ENCODE data around the gene TMEM200A. TPM values are rescaled to one million over a fixed set of nuclear protein-coding genes. Genes with fewer than 3 reads are reported as not detected.

TMEM200A gene
- total RNA-seq, 1 experiment from 2014 or later, result 0.10 TPM

GRCh38 chr6:130466052-130466747, 100.4 kb downstream of the TMEM200A start:
- DNase-seq (ENCODE audit: low read depth, low spot score) (no peak), ATAC-seq (no peak)
- POLR2A ChIA-PET, result no interaction called here
- intact Hi-C loops (cut with micrococcal nuclease; ENCODE audit: unreplicated experiment) (no loop called here), in situ Hi-C loops (cut with HindIII; ENCODE audit: low pct_unique_long_range_greater_than_20kb, low sequenced_read_pairs) (no loop called here)
- H3K9me3 ChIP-seq (ENCODE audit: control insufficient read depth, insufficient read depth, low read depth, low read length), result no peaks in the 10 kb centered on the region
- H3K36me3 ChIP-seq (ENCODE audit: control insufficient read depth, insufficient read depth, low read length), result no peaks in the 10 kb centered on the region
- H3K27ac ChIP-seq (ENCODE audit: low read length), result no peak overlapping the region
- H3K4me3 ChIP-seq (ENCODE audit: low read depth in 2 of 2, low read length in 2 of 2), result no peak overlapping the region
- no peaks in the 10 kb centered on the region for H3K4me1 ChIP-seq (ENCODE audit: control insufficient read depth, insufficient read depth, low read length)
- TF ChIP-seq SIN3A (IDR thresholded peaks at IDR 0.05; ENCODE audit: borderline replicate concordance, insufficient read depth, low read depth, low read length), result no peak
- no peak for TF ChIP-seq POLR2AphosphoS5 (IDR thresholded peaks at IDR 0.05; ENCODE audit: low read depth, low read length)
- TF ChIP-seq CTCF (IDR thresholded peaks at IDR 0.05), result no peak
- TF ChIP-seq REST (IDR thresholded peaks at IDR 0.05; ENCODE audit: insufficient read depth in 1 of 2, low read depth in 2 of 2, low read length in 1 of 2), result no peak
- TF ChIP-seq TCF7L2 (IDR thresholded peaks at IDR 0.05; ENCODE audit: low read depth, low read length), result no peak
- CTCF ChIA-PET, result no interaction called here
- no TSS peak for BruUV-seq (replicated peaks)
- H3K27me3 ChIP-seq (ENCODE audit: control insufficient read depth, insufficient read depth, low read length), result no peaks in the 10 kb centered on the region

- in situ Hi-C loops (cut with HindIII; ENCODE audit: low pct_unique_long_range_greater_than_20kb, low sequenced_read_pairs), result no loop called here
- Histone ChIP-seq H3K9me3 (ENCODE audit: control insufficient read depth, insufficient read depth, low read depth, low read length) (no peaks in the 10 kb centered on the region), H3K27me3 (ENCODE audit: control insufficient read depth, insufficient read depth, low read length) (no peaks in the 10 kb centered on the region), H3K4me3 (ENCODE audit: low read depth in 2 of 2, low read length in 2 of 2) (no peak overlapping the region), H3K4me1 (ENCODE audit: control insufficient read depth, insufficient read depth, low read length) (no peaks in the 10 kb centered on the region), H3K36me3 (ENCODE audit: control insufficient read depth, insufficient read depth, low read length) (no peaks in the 10 kb centered on the region), H3K27ac (ENCODE audit: low read length) (no peak overlapping the region)
- BruUV-seq (replicated peaks), result no TSS peak
- POLR2A ChIA-PET, result no interaction called here
- intact Hi-C loops (cut with micrococcal nuclease; ENCODE audit: unreplicated experiment), result no loop called here
- no peak for ATAC-seq
- no peak for DNase-seq (ENCODE audit: low read depth, low spot score)
- CTCF ChIA-PET, result no interaction called here
- TF ChIP-seq REST (IDR thresholded peaks at IDR 0.05; ENCODE audit: insufficient read depth in 1 of 2, low read depth in 2 of 2, low read length in 1 of 2), result no peak
- TF ChIP-seq CTCF (IDR thresholded peaks at IDR 0.05), result no peak
- no peak for TF ChIP-seq SIN3A (IDR thresholded peaks at IDR 0.05; ENCODE audit: borderline replicate concordance, insufficient read depth, low read depth, low read length)
- no peak for TF ChIP-seq TCF7L2 (IDR thresholded peaks at IDR 0.05; ENCODE audit: low read depth, low read length)
- TF ChIP-seq POLR2AphosphoS5 (IDR thresholded peaks at IDR 0.05; ENCODE audit: low read depth, low read length), result no peak
Observed at GRCh38 chr6:130466748-130467061, 100.9 kb downstream of the TMEM200A start.

All from Panc1 (cell line).